ENCODE measurements around the gene CNNM4.

Gene CNNM4

DNA sequence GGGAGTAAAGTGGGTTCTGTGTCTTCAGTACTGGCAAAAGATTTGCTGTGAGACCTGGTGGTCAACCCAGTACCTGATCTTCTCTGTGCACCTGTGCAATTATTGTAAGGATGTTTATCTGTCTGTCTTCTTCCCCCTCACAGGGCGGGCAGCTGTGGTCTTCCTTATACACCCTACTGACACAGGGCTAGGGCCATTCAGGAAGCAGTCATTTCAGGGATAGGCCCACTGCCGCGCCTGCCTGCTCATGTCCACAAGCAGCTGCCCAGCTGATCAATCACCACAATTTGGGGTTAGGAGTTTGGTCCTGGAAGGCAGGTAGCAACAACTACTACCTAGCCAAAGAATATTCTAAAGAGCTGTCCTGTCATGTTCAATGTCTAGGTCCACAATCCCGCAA lies 1.2 kb upstream of the CNNM4 start:
- no peak for DNase-seq

DNA sequence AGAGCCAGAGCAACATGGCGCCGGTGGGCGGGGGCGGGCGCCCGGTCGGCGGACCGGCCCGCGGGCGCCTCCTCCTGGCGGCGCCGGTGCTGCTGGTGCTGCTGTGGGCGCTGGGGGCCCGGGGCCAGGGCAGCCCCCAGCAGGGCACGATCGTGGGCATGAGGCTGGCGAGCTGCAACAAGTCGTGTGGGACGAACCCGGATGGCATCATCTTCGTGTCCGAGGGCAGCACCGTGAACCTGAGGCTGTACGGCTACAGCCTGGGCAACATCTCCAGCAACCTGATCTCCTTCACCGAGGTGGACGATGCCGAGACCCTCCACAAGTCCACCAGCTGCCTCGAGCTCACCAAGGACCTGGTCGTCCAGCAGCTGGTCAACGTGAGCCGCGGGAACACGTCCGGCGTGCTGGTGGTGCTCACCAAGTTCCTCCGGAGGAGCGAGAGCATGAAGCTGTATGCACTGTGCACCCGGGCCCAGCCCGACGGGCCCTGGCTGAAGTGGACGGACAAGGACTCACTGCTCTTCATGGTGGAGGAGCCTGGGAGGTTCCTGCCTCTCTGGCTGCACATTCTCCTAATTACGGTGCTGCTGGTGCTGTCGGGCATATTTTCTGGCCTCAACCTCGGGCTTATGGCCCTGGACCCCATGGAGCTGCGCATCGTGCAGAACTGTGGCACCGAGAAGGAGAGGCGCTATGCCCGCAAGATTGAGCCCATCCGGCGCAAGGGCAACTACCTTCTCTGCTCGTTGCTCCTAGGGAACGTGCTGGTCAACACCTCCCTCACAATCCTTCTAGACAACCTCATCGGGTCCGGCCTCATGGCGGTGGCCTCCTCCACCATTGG lies 507 bp downstream of the CNNM4 start:
- peak; percentile 18 to 68 for DNase-seq

GRCh38 chr2:96762529-96763311 lies 2.0 kb downstream of the CNNM4 start:
- DNase-seq, result no peak

DNA sequence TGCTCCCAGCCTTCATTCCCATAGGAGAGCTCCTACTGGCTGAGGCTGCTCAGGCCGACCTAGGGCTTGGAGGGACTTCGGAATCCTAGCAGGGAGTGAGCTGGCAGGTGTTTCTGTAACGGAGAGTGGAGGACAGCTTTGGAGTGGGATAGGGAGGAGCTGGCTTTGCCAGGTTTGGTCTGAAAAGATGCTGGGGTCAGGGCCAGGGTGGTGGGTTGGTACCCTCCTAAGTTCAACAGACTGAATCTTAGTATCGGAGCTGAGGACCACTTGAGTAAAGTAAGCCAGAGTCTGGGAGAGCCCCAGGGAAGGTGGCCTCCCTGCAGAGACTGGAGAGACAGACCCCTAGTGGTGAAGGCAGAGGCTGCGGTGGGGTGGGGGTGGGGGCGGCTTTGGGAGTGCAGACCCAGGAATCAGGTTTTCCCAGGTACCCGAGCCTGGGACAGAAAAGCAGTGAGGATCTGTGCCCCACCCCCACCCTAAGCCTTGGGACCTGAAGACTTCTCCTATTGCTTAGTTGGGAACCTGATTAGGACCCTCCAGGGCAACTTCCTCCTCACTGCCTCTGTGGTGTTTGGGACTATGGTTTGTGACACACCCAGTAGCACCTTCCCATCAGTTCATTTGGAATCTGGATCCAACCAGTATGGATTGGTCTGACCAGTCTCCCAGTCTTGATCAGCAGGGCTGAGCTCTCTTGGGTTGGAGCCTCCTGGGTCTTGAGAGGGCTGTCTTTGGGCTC lies 3.0 kb downstream of the CNNM4 start:
- DNase-seq, result peak in 1 of 2 experiments; percentile 41

DNA sequence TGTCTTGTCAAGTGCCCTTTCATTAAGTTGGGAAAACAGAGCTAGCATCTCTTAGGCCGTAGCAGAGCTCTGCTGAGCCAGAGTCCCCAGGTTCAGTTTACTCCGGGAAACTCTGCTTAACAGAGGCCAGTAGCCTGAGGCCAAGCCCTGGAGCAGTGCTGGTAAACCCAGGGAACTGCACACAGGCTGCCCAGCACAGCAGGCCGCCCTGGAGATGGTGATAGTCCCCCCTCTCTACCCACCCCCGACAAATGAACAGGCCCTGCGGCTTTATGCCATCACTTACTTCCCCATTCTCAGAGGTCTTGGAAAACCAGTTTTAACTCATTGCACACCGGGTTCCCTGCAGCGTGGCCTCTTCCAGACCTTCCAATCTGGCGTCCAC lies 3.5 kb downstream of the CNNM4 start:
- no peak for DNase-seq

DNA sequence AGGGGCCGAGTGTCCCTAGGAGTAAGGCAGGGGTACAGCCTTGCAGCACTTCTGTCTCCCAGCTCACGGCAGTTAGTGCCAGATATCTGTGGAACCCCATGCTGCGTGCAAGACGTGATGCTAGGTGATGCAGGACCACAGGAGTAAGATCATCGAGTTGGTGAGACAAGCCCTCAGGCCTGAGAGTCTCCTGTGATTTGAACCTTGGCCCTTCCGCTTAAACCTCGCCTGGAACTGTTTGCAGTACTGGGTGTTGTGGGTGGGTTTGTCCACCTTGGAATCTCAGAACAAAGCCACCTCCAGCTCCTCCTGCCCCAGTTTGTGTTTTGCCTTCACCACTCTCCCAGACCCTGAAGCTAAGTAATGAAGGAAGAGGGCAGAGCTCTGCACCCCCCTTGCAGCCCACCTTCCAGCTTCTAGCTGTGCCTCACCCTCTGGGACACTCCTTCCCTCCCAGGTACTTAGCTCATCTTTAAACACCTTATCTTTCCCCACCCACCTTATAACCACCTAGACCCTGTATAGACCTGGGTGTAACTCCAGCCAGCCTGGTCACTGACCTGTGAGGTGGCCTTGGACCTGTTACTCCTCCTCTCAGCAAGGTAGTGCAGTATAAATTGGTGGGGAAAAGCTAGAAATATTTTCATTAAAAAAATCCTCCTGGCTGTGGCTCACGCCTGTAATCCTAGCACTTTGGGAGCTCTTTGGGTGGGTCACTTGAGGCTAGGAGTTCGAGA lies 6.6 kb downstream of the CNNM4 start:
- DNase-seq, result no peak

DNA sequence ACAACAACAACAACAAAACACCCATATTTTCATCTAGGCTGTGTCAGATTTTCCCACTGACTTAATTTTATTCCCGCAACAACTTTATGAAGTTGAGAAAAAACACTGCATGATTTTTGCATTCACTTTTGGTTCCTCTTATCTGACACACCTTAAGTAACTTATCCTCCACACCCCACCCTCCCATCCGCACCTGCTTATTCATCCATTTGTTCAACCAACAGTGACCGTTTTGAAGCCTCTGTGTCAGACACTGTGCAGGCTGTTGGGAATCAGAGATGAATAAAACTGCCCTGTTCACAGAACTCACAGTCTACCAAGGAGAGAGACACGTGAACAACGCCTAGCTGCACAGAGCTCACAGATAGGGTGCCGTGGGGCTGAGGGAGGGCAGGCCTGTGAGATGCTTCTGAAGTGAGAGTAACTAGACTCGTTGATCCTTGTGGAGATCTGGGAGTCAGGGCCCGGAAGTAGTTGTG lies 7.4 kb downstream of the CNNM4 start:
- DNase-seq, result no peak

- peak in 1 of 2 experiments; percentile 19 for DNase-seq
Observed at GRCh38 chr2:96769814-96770213, 9.1 kb downstream of the CNNM4 start.

DNA sequence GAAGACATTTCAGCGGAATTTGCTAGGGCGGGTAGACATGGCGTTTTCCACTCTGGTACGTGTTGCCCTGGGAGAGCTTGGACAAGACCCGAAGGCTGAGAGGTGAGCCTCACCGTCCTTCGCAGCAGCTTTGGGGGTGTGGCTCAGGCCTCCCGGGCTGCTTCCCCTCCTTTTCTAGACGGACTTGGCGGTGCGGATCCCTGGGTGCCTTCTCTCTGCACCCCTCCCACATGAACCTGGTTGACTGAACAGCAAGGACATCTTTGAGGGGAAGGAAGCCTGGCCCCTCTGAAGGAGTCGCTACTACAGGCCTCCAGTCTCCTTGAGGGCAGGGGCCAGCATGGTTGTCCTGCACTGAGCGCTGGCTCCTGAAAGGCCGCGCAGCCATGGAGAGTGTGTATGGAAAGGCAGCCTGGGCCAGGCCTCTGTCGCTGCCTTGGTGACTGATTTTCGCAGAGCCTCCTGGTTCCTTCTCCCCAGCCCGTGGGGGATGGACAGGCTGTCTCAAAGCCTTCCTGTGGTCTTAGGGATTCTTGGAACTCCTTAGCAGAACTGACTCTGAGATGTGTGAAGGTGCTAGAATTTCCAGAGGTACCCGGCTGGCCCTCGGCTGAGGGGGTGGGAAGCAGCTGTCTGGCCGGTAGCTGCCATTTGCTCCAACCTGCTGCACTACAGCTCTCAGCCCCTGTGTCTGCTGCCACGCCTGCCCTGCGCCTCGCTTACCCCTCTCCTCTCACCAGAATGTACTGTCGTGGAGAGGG lies 9.9 kb downstream of the CNNM4 start:
- no peak for DNase-seq

DNA sequence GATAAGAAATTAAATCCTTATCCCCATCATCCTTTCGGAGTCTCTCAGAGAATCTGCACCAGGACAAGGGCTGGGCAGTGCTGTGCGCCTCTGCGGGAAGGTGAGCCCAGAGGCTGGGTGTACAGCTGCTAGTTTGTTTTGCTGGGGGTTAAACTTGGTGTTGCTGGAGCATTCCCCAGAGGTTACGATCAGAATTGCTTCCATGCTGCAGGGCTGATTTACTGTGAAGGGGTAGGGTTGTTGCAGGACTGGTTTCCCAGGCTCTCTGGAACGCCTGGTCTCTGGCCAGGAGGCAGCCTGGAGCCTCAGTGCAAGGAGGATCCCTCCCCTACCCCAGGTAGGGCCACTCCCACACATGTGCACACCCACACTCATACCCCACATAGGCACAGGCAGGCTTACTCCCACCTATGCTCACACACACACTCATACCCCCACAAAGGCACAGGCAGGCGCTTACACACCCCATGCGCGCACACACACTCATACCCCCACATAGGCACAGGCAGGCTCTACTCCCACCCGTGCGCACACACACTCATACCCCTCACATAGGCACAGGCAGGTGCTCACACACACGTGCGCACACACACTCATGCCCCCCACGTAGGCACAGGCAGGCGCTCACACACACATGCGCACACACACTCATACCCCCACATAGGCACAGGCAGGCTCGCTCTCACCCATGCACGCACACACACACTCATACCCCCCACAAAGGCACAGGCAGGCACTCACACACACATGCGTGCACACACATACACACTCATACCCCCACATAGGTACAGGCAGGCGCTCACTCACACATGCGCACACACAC lies 11.3 kb downstream of the CNNM4 start:
- no peak for DNase-seq

DNA sequence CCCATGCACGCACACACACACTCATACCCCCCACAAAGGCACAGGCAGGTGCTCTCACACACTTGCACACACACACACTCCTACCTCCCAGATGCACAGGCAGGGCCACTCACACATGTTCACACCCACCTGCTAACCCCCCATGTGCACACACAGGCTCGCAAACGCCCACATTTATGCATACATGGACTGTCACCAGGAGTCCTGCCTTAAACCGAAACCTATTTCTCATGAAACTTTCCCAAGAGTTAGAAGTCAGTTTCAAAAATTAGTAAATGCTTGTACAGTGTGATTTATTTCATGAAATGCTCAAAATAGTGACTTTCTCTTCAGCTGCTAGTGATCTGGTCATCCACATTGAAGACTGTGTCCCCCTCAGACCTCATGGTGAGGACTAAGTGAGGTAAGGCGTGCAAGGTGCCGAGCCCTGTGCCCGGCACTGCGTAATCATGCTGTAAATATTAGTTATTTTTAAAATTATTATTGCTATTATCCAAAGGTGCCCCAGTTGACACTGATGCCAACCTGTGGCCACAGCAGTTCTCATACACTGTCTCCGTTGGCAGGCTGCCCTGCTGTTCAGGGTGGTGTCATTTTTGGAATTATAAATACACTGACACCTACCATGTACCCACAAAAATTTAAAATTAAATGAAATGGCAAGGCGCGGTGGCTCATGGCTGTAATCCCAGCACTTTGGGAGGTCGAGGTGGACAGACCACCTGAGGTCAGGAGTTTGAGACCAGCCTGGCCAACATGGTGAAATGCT lies 12.4 kb downstream of the CNNM4 start:
- DNase-seq, result no peak

DNA sequence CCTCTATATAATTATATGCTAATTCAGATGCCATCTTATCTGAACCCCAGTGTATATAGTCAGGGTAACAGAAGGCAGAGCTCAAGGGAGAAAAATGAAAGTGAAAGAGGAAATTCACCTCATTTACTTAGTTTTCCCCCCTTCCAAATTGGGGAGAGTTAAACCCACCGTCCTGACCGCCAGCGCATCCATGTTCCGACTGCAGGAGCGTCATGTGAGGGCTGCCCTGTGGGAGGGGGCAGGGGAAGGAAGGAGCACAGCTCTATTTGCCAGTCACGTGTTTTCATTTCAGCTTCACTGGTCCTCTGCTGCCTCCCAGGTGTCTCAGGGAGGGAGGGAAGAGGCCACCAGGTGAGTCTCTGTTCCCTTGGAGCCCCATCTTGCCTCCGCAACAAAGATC lies 13.2 kb downstream of the CNNM4 start:
- no peak for DNase-seq

DNA sequence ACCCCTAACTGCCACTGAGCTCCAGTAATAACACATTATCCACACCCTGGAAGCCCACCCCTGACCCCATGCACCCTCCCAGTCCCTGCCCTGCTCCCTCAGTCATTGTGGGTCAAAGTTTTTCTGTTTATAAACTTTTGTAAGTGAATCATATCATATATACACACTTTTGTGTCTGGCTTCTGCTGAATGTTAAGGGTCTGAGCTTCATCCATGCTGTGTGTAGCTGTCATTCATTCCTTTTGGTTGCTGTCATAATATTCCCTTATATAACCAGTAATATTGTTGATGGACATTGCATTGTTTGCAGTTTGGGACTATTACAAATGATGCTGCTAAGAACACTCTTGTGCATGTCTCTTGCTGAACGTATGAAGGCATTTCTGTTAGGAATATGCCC lies 14.5 kb downstream of the CNNM4 start:
- no peak for DNase-seq

- DNase-seq, result no peak
Observed at GRCh38 chr2:96783388-96783787, 22.7 kb downstream of the CNNM4 start.

DNA sequence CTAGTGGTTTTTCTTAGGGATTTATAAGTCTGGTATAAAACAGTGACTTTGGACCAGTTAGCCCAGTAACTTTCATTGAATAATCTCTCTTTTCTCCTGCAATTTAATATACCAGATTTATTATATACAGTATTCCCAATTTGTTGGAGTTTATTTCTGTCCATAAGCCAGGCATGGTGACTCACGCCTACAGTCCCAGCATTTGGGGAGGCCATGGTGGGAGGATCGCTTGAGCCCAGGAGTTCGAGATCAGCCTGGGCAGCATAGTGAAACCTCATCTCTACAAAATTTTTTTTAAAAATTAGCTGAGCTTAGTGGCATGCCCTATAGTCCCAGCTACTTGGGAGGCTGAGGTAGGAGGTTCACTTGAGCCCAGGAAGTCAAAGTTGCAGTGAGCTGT lies 26.7 kb downstream of the CNNM4 start:
- DNase-seq, result no peak

- peak in 1 of 2 experiments; percentile 13 for DNase-seq
Observed at GRCh38 chr2:96788442-96789244, 27.9 kb downstream of the CNNM4 start.

DNA sequence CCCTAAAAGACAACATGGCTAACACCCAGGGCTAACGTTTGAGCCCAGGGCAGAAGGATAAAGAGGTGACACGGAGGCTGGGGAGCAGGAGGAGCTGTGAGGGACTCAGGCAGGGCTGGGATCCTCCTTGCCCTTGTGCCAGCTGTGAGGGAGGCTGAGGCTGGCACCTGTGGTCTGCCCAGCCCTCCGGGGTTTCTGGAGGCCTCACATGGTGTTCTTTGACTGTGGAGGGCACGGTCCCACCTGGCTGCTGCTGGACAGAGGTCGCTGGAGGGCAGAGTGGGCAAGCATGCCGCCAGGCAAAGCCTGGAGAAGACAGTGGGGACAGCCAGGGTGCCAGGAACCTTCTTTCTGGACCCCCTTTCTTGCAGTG lies 28.5 kb downstream of the CNNM4 start:
- no peak for DNase-seq

GRCh38 chr2:96792772-96793749 lies 32.4 kb downstream of the CNNM4 start:
- no peak for DNase-seq

Measured in SHP77 (cell line).